Keratinocyte (primary cell): ENCODE results near the gene LEO1. TPM values are rescaled to one million over a fixed set of nuclear protein-coding genes. Genes with fewer than 3 reads are reported as not detected.

Experiments used
- DNase-seq: peaks from one replicate; pipeline ENCODE4 v3.0.0-alpha.2; 2011; ENCODE audit warnings: low read depth, missing footprints, low spot score
- FAIRE-seq: peaks from 2 replicates; lab custom pipeline; 2011; peaks lifted over from hg19 to GRCh38; lab: Jason Lieb, UNC
- H2AFZ ChIP-seq: 2 replicates; pipeline ENCODE4 v1.6.0; 2012; ENCODE audit warnings: low read length, control low read depth, inconsistent platforms; ENCODE audit not compliant: control insufficient read depth
- H3K27ac ChIP-seq: 2 replicates; pipeline ENCODE4 v1.5.1; 2011; ENCODE audit warnings: low read length; ENCODE audit not compliant: control insufficient read depth, insufficient read depth
- H3K27me3 ChIP-seq: 3 replicates; pipeline ENCODE4 v1.6.0; 2011; ENCODE audit warnings: low read length; ENCODE audit not compliant: control insufficient read depth, insufficient read depth; ENCODE audit errors: extremely low read depth
- H3K36me3 ChIP-seq, 2 experiments: 2 replicates in 1 of 2; 3 replicates in 1 of 2; pipeline ENCODE4 v1.5.1; 2011; ENCODE audit warnings: low read length in 2 of 2, mild to moderate bottlenecking in 1 of 2; ENCODE audit not compliant: control insufficient read depth in 2 of 2, insufficient read depth in 2 of 2; ENCODE audit errors: extremely low read depth in 1 of 2
- H3K4me1 ChIP-seq: 3 replicates; pipeline ENCODE4 v1.5.1; 2011; ENCODE audit warnings: low read length; ENCODE audit not compliant: control insufficient read depth, insufficient read depth; ENCODE audit errors: extremely low read depth
- H3K4me2 ChIP-seq: 3 replicates; pipeline ENCODE4 v1.6.0; 2011; ENCODE audit warnings: low read depth, low read length; ENCODE audit not compliant: control insufficient read depth, insufficient read depth; ENCODE audit errors: extremely low read depth
- H3K4me3 ChIP-seq, 3 experiments: fragments of 200-600 bp in 1 of 3; sonication (generic) in 1 of 3; 2 replicates in 2 of 3; 3 replicates in 1 of 3; pipeline ENCODE4 v1.5.1; 2011 to 2016; ENCODE audit warnings: low read length in 3 of 3, mild to moderate bottlenecking in 3 of 3, control low read depth in 2 of 3, inconsistent platforms in 1 of 3, low read depth in 1 of 3, mixed read lengths in 1 of 3, mixed run types in 1 of 3, moderate library complexity in 1 of 3; ENCODE audit not compliant: control insufficient read depth in 2 of 3, insufficient read depth in 2 of 3; ENCODE audit errors: extremely low read depth in 1 of 3
- H3K79me2 ChIP-seq: 2 replicates; pipeline ENCODE4 v1.6.0; 2012; ENCODE audit warnings: low read length; ENCODE audit not compliant: control insufficient read depth, insufficient read depth
- H3K9ac ChIP-seq: 3 replicates; pipeline ENCODE4 v1.6.0; 2011; ENCODE audit warnings: low read length; ENCODE audit not compliant: control insufficient read depth, insufficient read depth; ENCODE audit errors: extremely low read depth
- H3K9me1 ChIP-seq: 3 replicates; pipeline ENCODE4 v1.6.0; 2011; ENCODE audit warnings: low read length; ENCODE audit not compliant: control insufficient read depth, insufficient read depth; ENCODE audit errors: extremely low read depth
- H3K9me3 ChIP-seq: 2 replicates; pipeline ENCODE4 v1.5.1; 2012; ENCODE audit warnings: low read depth, low read length; ENCODE audit not compliant: control insufficient read depth
- H4K20me1 ChIP-seq: 3 replicates; pipeline ENCODE4 v1.6.0; 2011; ENCODE audit warnings: low read length; ENCODE audit not compliant: control insufficient read depth, insufficient read depth; ENCODE audit errors: extremely low read depth
- CTCF ChIP-seq, 3 experiments: IDR thresholded peaks in 1 of 3; conservative IDR thresholded peaks in 1 of 3; optimal IDR thresholded peaks in 1 of 3; 2 replicates in 2 of 3; 3 replicates in 1 of 3; pipeline versions ENCODE3 to v1.5.1; 2011; ENCODE audit warnings: low read length in 3 of 3, mild to moderate bottlenecking in 3 of 3, moderate library complexity in 2 of 3, control low read depth in 1 of 3, inconsistent platforms in 1 of 3; ENCODE audit not compliant: insufficient read depth in 2 of 3; ENCODE audit errors: extremely low read depth in 1 of 3
- EZH2 ChIP-seq: IDR thresholded peaks from one replicate; pipeline ENCODE4 v1.6.1; 2012; ENCODE audit warnings: inconsistent platforms, mild to moderate bottlenecking, low read length, moderate library complexity
- dilution Hi-C: fragments of 300-500 bp; cut with MboI; formaldehyde crosslinking; loops from one replicate; pipeline ENCODE4 v1.7.0; 2020; ENCODE audit warnings: low sequenced_read_pairs; ENCODE audit not compliant: extremely low pct_ligation_motif_present
- polyA plus RNA-seq, 5 experiments: library from polyadenylated mRNA; depleted of rRNA in 3 of 5; stranded (reverse) in 3 of 5; stranded (forward) in 1 of 5; unstranded in 1 of 5; fragments of >200 nt; gene quantifications; 1 replicate in 1 of 5; 2 replicates in 3 of 5; 3 replicates in 1 of 5; pipeline versions ENCODE4 v1.2.1 to v1.2.3, GENCODE V29; 2011 to 2012; ENCODE audit warnings: missing spikeins in 2 of 5, low read depth in 1 of 5, low replicate concordance in 1 of 5

The LEO1 gene
- polyA plus RNA-seq, 1 donor (not counting 4 experiments of a cell fraction or from before 2014, with no cell fraction given), result 12.5 TPM

GRCh38 chr15:52011711-52012144 lies 40.1 kb upstream of the LEO1 start:
- no peak for TF ChIP-seq EZH2
- no peak for TF ChIP-seq CTCF (optimal IDR thresholded peaks at IDR 0.05 in 1 of 3, IDR thresholded peaks at IDR 0.05 in 1 of 3, conservative IDR thresholded peaks at IDR 0.05 in 1 of 3; ENCODE audit: extremely low read depth in 1 of 3, insufficient read depth in 2 of 3, low read length in 3 of 3)
- FAIRE-seq (no peak), DNase-seq (no peak)
- Histone ChIP-seq H3K9me1 (no peaks in the 10 kb centered on the region), H3K79me2 (no peaks in the 10 kb centered on the region), H3K36me3 (no peaks in the 10 kb centered on the region), H3K27ac (peak overlapping the region; percentile 86), H4K20me1 (no peaks in the 10 kb centered on the region), H3K9ac (no peak overlapping the region), H2AFZ (peak overlapping the region; percentile 32), H3K27me3 (no peaks in the 10 kb centered on the region), H3K4me1 (peaks cover 33% of the 10 kb centered on the region), H3K4me3 (no peak overlapping the region), H3K4me2 (peak overlapping the region; percentile 79), H3K9me3 (no peaks in the 10 kb centered on the region)
- dilution Hi-C loops, result no loop called here

- TF ChIP-seq CTCF (optimal IDR thresholded peaks at IDR 0.05 in 1 of 3, IDR thresholded peaks at IDR 0.05 in 1 of 3, conservative IDR thresholded peaks at IDR 0.05 in 1 of 3; ENCODE audit: extremely low read depth in 1 of 3, insufficient read depth in 2 of 3, low read length in 3 of 3) (no peak), EZH2 (no peak)
- Histone ChIP-seq H3K79me2 (no peaks in the 10 kb centered on the region), H3K9ac (peak overlapping the region; percentile 67), H3K27ac (peak overlapping the region; percentile 86), H3K4me1 (peaks cover 42% of the 10 kb centered on the region), H2AFZ (peak overlapping the region; percentile 32), H3K36me3 (no peaks in the 10 kb centered on the region), H3K9me1 (no peaks in the 10 kb centered on the region), H3K4me2 (peak overlapping the region; percentile 79), H3K9me3 (no peaks in the 10 kb centered on the region), H3K4me3 (peak overlapping the region in 1 of 3 experiments; percentile 23), H4K20me1 (no peaks in the 10 kb centered on the region), H3K27me3 (no peaks in the 10 kb centered on the region)
- dilution Hi-C loops, result no loop called here
- FAIRE-seq (peak; percentile 82), DNase-seq (peak; percentile 85)
These were observed 39.3 kb upstream of the LEO1 start for GRCh38 chr15:52010633-52011595.
